Measurements from ENCODE around the gene SLC8A3. TPM values are rescaled to one million over a fixed set of nuclear protein-coding genes. Genes with fewer than 3 reads are reported as not detected.

Gene SLC8A3
- polyA plus RNA-seq, 1 of the 3 experiments (the other 2 are of a cell fraction) = 0.26 TPM

GRCh38 chr14:70011098-70011497, 177.7 kb downstream of the SLC8A3 start:
- H3K27me3 ChIP-seq (ENCODE audit: insufficient read depth) = no peaks in the 10 kb centered on the region
- no peak for DNase-seq
- CTCF ChIA-PET = interaction anchor here (0.8 to 4.3 kb wide), 5 partner anchors 9 to 180 kb away, joined by 3 to 37 read pairs (median 10); partner anchors contain the start of gene SMOC1
- H3K36me3 ChIP-seq (replicated peaks in 1 of 2; ENCODE audit: control insufficient read depth in 1 of 2, insufficient read depth in 2 of 2, low read length in 1 of 2) = no peaks in the 10 kb centered on the region
- H3K79me2 ChIP-seq (ENCODE audit: insufficient read depth) = no peaks in the 10 kb centered on the region
- H3K9ac ChIP-seq = no peak overlapping the region
- no peaks in the 10 kb centered on the region for H3K9me3 ChIP-seq
- no peak overlapping the region for H3K4me3 ChIP-seq (ENCODE audit: low read depth in 2 of 2, low read length in 1 of 2)
- H4K20me1 ChIP-seq (ENCODE audit: insufficient read depth) = no peaks in the 10 kb centered on the region
- WGBS (ENCODE audit: low lambda C conversion rate) = 52% methylated on average over 6 of the region's 6 CpGs
- TF ChIP-seq RCOR1 (IDR thresholded peaks at IDR 0.05; ENCODE audit: low read length) = no peak
- POLR2A ChIA-PET = no interaction called here
- H3K4me1 ChIP-seq (ENCODE audit: control insufficient read depth in 1 of 2, insufficient read depth in 2 of 2, low read depth in 1 of 2, low read length in 1 of 2) = peaks cover 0 to 14% of the 10 kb centered on the region in 2 experiments; a peak in 1 of 4 replicates
- no peak overlapping the region for H2AFZ ChIP-seq (ENCODE audit: low read depth)
- H3K9me2 ChIP-seq = no peaks in the 10 kb centered on the region
- H3K4me2 ChIP-seq = no peak overlapping the region
- H3K27ac ChIP-seq (ENCODE audit: low read depth in 2 of 2, low read length in 1 of 2) = no peak overlapping the region; a peak in 1 of 4 replicates
- no peaks in the 10 kb centered on the region for H3F3A ChIP-seq (replicated peaks; ENCODE audit: insufficient read depth)

- H3K79me2 ChIP-seq (ENCODE audit: insufficient read depth) = no peaks in the 10 kb centered on the region
- H2AFZ ChIP-seq (ENCODE audit: low read depth) = no peak overlapping the region
- H3K9me3 ChIP-seq = no peaks in the 10 kb centered on the region
- ChIA-PET POLR2A (no interaction called here), CTCF (interaction anchor here (0.7 to 2.9 kb wide), 3 partner anchors 18 to 191 kb away, joined by 3 to 22 read pairs (median 3); no protein-coding TSS in a partner anchor)
- H3K4me3 ChIP-seq (ENCODE audit: low read depth in 2 of 2, low read length in 1 of 2) = no peak overlapping the region
- H3F3A ChIP-seq (replicated peaks; ENCODE audit: insufficient read depth) = no peaks in the 10 kb centered on the region
- H3K9ac ChIP-seq = no peak overlapping the region
- peak overlapping the region in 1 of 2 experiments; percentile 64; a peak in 1 of 4 replicates for H3K27ac ChIP-seq (ENCODE audit: low read depth in 2 of 2, low read length in 1 of 2)
- no peak for TF ChIP-seq NRF1 (IDR thresholded peaks at IDR 0.05; ENCODE audit: low read depth, low read length)
- no peak for TF ChIP-seq USF2 (IDR thresholded peaks at IDR 0.05; ENCODE audit: borderline replicate concordance, low read depth, low read length)
- TF ChIP-seq SMC3 (IDR thresholded peaks at IDR 0.05; ENCODE audit: low read depth, low read length) = no peak
- no peak for TF ChIP-seq ELF1 (IDR thresholded peaks at IDR 0.05)
- no peak for TF ChIP-seq RCOR1 (IDR thresholded peaks at IDR 0.05; ENCODE audit: low read length)
- TF ChIP-seq JUND (IDR thresholded peaks at IDR 0.05) = no peak
- no peak for TF ChIP-seq EP300 (IDR thresholded peaks at IDR 0.05; ENCODE audit: borderline replicate concordance in 1 of 2, low read depth in 1 of 2, low read length in 1 of 2)
- TF ChIP-seq, protein P1, sequence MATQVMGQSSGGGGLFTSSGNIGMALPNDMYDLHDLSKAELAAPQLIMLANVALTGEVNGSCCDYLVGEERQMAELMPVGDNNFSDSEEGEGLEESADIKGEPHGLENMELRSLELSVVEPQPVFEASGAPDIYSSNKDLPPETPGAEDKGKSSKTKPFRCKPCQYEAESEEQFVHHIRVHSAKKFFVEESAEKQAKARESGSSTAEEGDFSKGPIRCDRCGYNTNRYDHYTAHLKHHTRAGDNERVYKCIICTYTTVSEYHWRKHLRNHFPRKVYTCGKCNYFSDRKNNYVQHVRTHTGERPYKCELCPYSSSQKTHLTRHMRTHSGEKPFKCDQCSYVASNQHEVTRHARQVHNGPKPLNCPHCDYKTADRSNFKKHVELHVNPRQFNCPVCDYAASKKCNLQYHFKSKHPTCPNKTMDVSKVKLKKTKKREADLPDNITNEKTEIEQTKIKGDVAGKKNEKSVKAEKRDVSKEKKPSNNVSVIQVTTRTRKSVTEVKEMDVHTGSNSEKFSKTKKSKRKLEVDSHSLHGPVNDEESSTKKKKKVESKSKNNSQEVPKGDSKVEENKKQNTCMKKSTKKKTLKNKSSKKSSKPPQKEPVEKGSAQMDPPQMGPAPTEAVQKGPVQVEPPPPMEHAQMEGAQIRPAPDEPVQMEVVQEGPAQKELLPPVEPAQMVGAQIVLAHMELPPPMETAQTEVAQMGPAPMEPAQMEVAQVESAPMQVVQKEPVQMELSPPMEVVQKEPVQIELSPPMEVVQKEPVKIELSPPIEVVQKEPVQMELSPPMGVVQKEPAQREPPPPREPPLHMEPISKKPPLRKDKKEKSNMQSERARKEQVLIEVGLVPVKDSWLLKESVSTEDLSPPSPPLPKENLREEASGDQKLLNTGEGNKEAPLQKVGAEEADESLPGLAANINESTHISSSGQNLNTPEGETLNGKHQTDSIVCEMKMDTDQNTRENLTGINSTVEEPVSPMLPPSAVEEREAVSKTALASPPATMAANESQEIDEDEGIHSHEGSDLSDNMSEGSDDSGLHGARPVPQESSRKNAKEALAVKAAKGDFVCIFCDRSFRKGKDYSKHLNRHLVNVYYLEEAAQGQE (IDR thresholded peaks at IDR 0.05; ENCODE audit: low read depth, low read length) = no peak
- H3K9me2 ChIP-seq = no peaks in the 10 kb centered on the region
- H3K36me3 ChIP-seq (replicated peaks in 1 of 2; ENCODE audit: control insufficient read depth in 1 of 2, insufficient read depth in 2 of 2, low read length in 1 of 2) = no peaks in the 10 kb centered on the region
- 28% methylated on average over 5 of the region's 8 CpGs for WGBS (ENCODE audit: low lambda C conversion rate)
- no peak overlapping the region for H3K4me2 ChIP-seq
- H4K20me1 ChIP-seq (ENCODE audit: insufficient read depth) = no peaks in the 10 kb centered on the region
- DNase-seq = peak; percentile 25
- peaks cover 0 to 14% of the 10 kb centered on the region in 2 experiments; a peak in 1 of 4 replicates for H3K4me1 ChIP-seq (ENCODE audit: control insufficient read depth in 1 of 2, insufficient read depth in 2 of 2, low read depth in 1 of 2, low read length in 1 of 2)
- no peaks in the 10 kb centered on the region for H3K27me3 ChIP-seq (ENCODE audit: insufficient read depth)
Observed at GRCh38 chr14:70009961-70010360, 178.8 kb downstream of the SLC8A3 start.

Data from SK-N-SH (cell line).